DOHH2 (cell line): Measurements from ENCODE around the gene OCA2.

Source experiments
- EZH2phosphoT487 ChIP-seq: fragments of 200-600 bp; sonication (generic); IDR thresholded peaks from 2 replicates; pipeline ENCODE4 v1.6.1; 2017; ENCODE audit warnings: borderline replicate concordance, mild to moderate bottlenecking, antibody characterized with exemption, low read length, moderate library complexity, mixed read lengths
- TF ChIP-seq, protein P1 (sequence below): fragments of 200-600 bp; sonication (generic); IDR thresholded peaks from one replicate; pipeline ENCODE4 v1.5.1; 2014; ENCODE audit warnings: antibody characterized with exemption, mild to moderate bottlenecking, low read depth, low read length; ENCODE audit not compliant: poor library complexity, severe bottlenecking

DNA sequence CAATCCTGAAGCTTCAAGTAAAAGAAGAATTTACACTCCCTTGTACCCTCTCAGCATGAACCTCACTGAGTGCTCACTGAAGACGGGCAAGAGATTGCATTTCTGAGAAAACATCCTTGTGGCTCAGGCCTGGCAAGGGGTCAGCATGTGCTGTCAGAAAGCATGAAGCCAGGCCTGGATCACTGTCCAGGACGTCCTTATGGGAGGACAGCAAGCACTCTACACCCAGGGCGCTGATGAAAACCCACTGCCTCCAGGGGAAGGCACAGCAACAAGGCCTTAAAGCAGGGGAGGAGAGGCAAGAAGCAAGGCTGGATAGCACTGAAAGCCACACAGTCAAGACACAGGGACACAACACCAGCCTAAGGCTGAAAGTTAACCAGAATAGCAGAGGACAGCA, 315.4 kb downstream of the OCA2 start:
- TF ChIP-seq, protein P1, sequence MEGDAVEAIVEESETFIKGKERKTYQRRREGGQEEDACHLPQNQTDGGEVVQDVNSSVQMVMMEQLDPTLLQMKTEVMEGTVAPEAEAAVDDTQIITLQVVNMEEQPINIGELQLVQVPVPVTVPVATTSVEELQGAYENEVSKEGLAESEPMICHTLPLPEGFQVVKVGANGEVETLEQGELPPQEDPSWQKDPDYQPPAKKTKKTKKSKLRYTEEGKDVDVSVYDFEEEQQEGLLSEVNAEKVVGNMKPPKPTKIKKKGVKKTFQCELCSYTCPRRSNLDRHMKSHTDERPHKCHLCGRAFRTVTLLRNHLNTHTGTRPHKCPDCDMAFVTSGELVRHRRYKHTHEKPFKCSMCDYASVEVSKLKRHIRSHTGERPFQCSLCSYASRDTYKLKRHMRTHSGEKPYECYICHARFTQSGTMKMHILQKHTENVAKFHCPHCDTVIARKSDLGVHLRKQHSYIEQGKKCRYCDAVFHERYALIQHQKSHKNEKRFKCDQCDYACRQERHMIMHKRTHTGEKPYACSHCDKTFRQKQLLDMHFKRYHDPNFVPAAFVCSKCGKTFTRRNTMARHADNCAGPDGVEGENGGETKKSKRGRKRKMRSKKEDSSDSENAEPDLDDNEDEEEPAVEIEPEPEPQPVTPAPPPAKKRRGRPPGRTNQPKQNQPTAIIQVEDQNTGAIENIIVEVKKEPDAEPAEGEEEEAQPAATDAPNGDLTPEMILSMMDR = no peak
- no peak for TF ChIP-seq EZH2phosphoT487
